Upper lobe of right lung (tissue), 1 donor: ENCODE data around the gene SPR. TPM values are rescaled to one million over a fixed set of nuclear protein-coding genes. Genes with fewer than 3 reads are reported as not detected.
A peak's percentile ranks its signal among the peaks of the same experiment; 100 is the strongest.

Experiments
- ATAC-seq: fragments of 200-7000 bp; cut with Tn5 transposase; one replicate; pipeline ENCODE4 v1.9.1; 2020; ENCODE audit warnings: mild to moderate bottlenecking, moderate library complexity
- DNase-seq: peaks from one replicate; pipeline ENCODE4 v3.0.0-alpha.2; 2020
- H3K27ac ChIP-seq: fragments of 200-600 bp; one replicate; pipeline ENCODE4 v1.8.0; 2022
- H3K27me3 ChIP-seq: fragments of 200-600 bp; one replicate; pipeline ENCODE4 v1.8.0; 2022; ENCODE audit warnings: mild to moderate bottlenecking
- H3K36me3 ChIP-seq: fragments of 200-600 bp; one replicate; pipeline ENCODE4 v1.8.0; 2022
- H3K4me1 ChIP-seq: fragments of 200-600 bp; one replicate; pipeline ENCODE4 v1.8.0; 2022
- H3K4me3 ChIP-seq: fragments of 200-600 bp; one replicate; pipeline ENCODE4 v1.8.0; 2022; ENCODE audit warnings: mild to moderate bottlenecking
- H3K9me3 ChIP-seq: fragments of 200-600 bp; one replicate; pipeline ENCODE4 v1.8.0; 2022
- CTCF ChIP-seq: fragments of 200-600 bp; IDR thresholded peaks from one replicate; pipeline ENCODE4 v1.8.0; 2022; ENCODE audit warnings: antibody characterized with exemption
- intact Hi-C: fragments of 100-400 bp; cut with DNase I; formaldehyde crosslinking; loops from one replicate; pipeline ENCODE4 v1.11.0; 2022
- total RNA-seq: library from RNA; stranded (reverse); fragmentation: NEBNext Ultra II Directional; extraction: Animal tissue kit (Norgen Biotek cat#: 25700); gene quantifications from one replicate; pipeline ENCODE4 v1.2.1, GENCODE V29; 2021
- donor health status: DM: no; HTN: yes; CAD: no; lungs with severe emphysema.

SPR gene
- total RNA-seq, 1 donor from 2014 or later = 44.1 TPM

- Histone ChIP-seq H3K4me3 (no peak overlapping the region), H3K36me3 (no peaks in the 10 kb centered on the region), H3K27me3 (peaks cover 12% of the 10 kb centered on the region), H3K9me3 (no peaks in the 10 kb centered on the region), H3K4me1 (peaks cover 4% of the 10 kb centered on the region), H3K27ac (no peak overlapping the region)
- peak; percentile 93 for DNase-seq
- intact Hi-C loops = loop anchor here (5.0 kb wide), 1 partner anchor 85 kb away; no protein-coding TSS in a partner anchor
- peak; percentile 100 for ATAC-seq
- TF ChIP-seq CTCF = peak; percentile 99
Measured at GRCh38 chr2:72862239-72862988, 24.8 kb upstream of the SPR start.

GRCh38 chr2:72863046-72863445 lies 24.2 kb upstream of the SPR start:
- Histone ChIP-seq H3K27ac (no peak overlapping the region), H3K27me3 (peaks cover 12% of the 10 kb centered on the region), H3K9me3 (no peaks in the 10 kb centered on the region), H3K4me1 (peaks cover 4% of the 10 kb centered on the region), H3K4me3 (no peak overlapping the region), H3K36me3 (no peaks in the 10 kb centered on the region)
- no peak for DNase-seq
- no peak for TF ChIP-seq CTCF
- ATAC-seq = no peak
- intact Hi-C loops = loop anchor here (5.0 kb wide), 1 partner anchor 86 kb away; no protein-coding TSS in a partner anchor

- H3K4me1 ChIP-seq = peaks cover 4% of the 10 kb centered on the region
- no peaks in the 10 kb centered on the region for H3K36me3 ChIP-seq
- intact Hi-C loops = loop anchor here (5.0 kb wide), 1 partner anchor 87 kb away; no protein-coding TSS in a partner anchor
- no peak overlapping the region for H3K4me3 ChIP-seq
- H3K27me3 ChIP-seq = peaks cover 17% of the 10 kb centered on the region
- ATAC-seq (no peak), DNase-seq (no peak)
- TF ChIP-seq CTCF = no peak
- H3K27ac ChIP-seq = no peak overlapping the region
- H3K9me3 ChIP-seq = no peaks in the 10 kb centered on the region
Measured at GRCh38 chr2:72864500-72864899, 22.7 kb upstream of the SPR start.

- H3K4me1 ChIP-seq = no peaks in the 10 kb centered on the region
- H3K27me3 ChIP-seq = peaks cover 11% of the 10 kb centered on the region
- H3K4me3 ChIP-seq = no peak overlapping the region
- H3K27ac ChIP-seq = no peak overlapping the region
- intact Hi-C loops = no loop called here
- ATAC-seq (no peak), DNase-seq (no peak)
- H3K36me3 ChIP-seq = no peaks in the 10 kb centered on the region
- TF ChIP-seq CTCF = no peak
- H3K9me3 ChIP-seq = no peaks in the 10 kb centered on the region
Measured at GRCh38 chr2:72871060-72871459, 16.1 kb upstream of the SPR start.

GRCh38 chr2:72871880-72872279 lies 15.3 kb upstream of the SPR start:
- H3K27me3 ChIP-seq = peaks cover 11% of the 10 kb centered on the region
- H3K9me3 ChIP-seq = no peaks in the 10 kb centered on the region
- intact Hi-C loops = no loop called here
- ATAC-seq (no peak), DNase-seq (no peak)
- no peaks in the 10 kb centered on the region for H3K4me1 ChIP-seq
- no peak for TF ChIP-seq CTCF
- H3K4me3 ChIP-seq = no peak overlapping the region
- no peak overlapping the region for H3K27ac ChIP-seq
- H3K36me3 ChIP-seq = no peaks in the 10 kb centered on the region
